Ectodermal cell (in vitro differentiated cells): Measurements from ENCODE around the gene RABGAP1L.

ENCODE experiments used
- H3K27ac ChIP-seq: 2 replicates; pipeline ENCODE4 v1.7.0; 2013; ENCODE audit warnings: mild to moderate bottlenecking, low read depth, low read length; ENCODE audit not compliant: insufficient read depth, poor library complexity, severe bottlenecking
- H3K27me3 ChIP-seq: 2 replicates; pipeline ENCODE4 v1.7.0; 2013; ENCODE audit warnings: mild to moderate bottlenecking, low read length; ENCODE audit not compliant: insufficient read depth, control insufficient read depth, poor library complexity, severe bottlenecking
- H3K36me3 ChIP-seq: one replicate; pipeline ENCODE4 v1.7.0; 2013; ENCODE audit warnings: low read length; ENCODE audit not compliant: control insufficient read depth, insufficient read depth
- H3K4me1 ChIP-seq: one replicate; pipeline ENCODE4 v1.7.0; 2013; ENCODE audit warnings: low read length; ENCODE audit not compliant: control insufficient read depth, insufficient read depth
- H3K4me3 ChIP-seq: 2 replicates; pipeline ENCODE4 v1.7.0; 2013; ENCODE audit warnings: low read depth, low read length, control low read depth; ENCODE audit not compliant: insufficient read depth
- H3K9me3 ChIP-seq: 2 replicates; pipeline ENCODE4 v1.7.0; 2013; ENCODE audit warnings: mild to moderate bottlenecking, low read length, moderate library complexity; ENCODE audit not compliant: control insufficient read depth
- WGBS, 2 experiments: methylation state at CpG; one replicate each; pipeline ENCODE4 v1.1.7; 2013; ENCODE audit warnings: missing lambda C conversion rate in 2 of 2; 5-methylcytosine and 5-hydroxymethylcytosine counted together

Gene RABGAP1L

DNA sequence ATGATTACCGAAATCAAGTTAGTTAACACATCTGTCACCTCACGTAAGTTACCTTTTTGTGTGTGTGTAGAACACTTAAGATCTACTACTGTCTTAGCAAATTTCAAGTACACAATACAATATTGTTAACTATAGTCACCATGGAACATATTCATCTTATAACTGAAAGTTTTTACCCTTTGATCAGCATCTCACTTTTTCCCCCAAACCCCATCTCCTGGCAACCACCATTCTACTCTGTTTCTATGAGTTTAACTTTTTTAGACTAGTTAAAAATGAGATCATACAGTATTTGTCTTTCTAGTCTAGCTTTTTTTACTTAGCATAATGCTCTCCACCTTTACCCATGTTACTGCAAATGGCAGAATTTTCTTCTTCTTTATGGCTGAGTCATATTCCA lies 124.7 kb downstream of the RABGAP1L start:
- Histone ChIP-seq H3K9me3 (no peaks in the 10 kb centered on the region), H3K36me3 (no peaks in the 10 kb centered on the region), H3K4me3 (no peak overlapping the region), H3K4me1 (no peaks in the 10 kb centered on the region), H3K27me3 (no peaks in the 10 kb centered on the region), H3K27ac (no peak overlapping the region)
- WGBS, 2 experiments: 80 to 95% methylated on average over 1 to 2 of the region's 2 CpGs

GRCh38 chr1:174286042-174286441 lies 126.7 kb downstream of the RABGAP1L start:
- 88 to 94% methylated on average over 1 of the region's 1 CpG for WGBS, 2 experiments

GRCh38 chr1:174289644-174290310 lies 130.5 kb downstream of the RABGAP1L start:
- no peaks in the 10 kb centered on the region for H3K4me1 ChIP-seq
- no peak overlapping the region for H3K27ac ChIP-seq
- no peaks in the 10 kb centered on the region for H3K9me3 ChIP-seq
- no peak overlapping the region for H3K4me3 ChIP-seq
- no peaks in the 10 kb centered on the region for H3K36me3 ChIP-seq
- 63 to 73% methylated on average over 2 of the region's 2 CpGs for WGBS, 2 experiments
- no peaks in the 10 kb centered on the region for H3K27me3 ChIP-seq

More at GRCh38 chr1:174286042-174286441, 126.7 kb downstream of the RABGAP1L start:
- Histone ChIP-seq H3K9me3 (no peaks in the 10 kb centered on the region), H3K27ac (no peak overlapping the region), H3K4me1 (no peaks in the 10 kb centered on the region), H3K4me3 (no peak overlapping the region), H3K36me3 (no peaks in the 10 kb centered on the region), H3K27me3 (no peaks in the 10 kb centered on the region)

- H3K4me3 ChIP-seq: no peak overlapping the region
- H3K9me3 ChIP-seq: no peaks in the 10 kb centered on the region
- no peak overlapping the region for H3K27ac ChIP-seq
- H3K27me3 ChIP-seq: no peaks in the 10 kb centered on the region
- no peaks in the 10 kb centered on the region for H3K36me3 ChIP-seq
- no peaks in the 10 kb centered on the region for H3K4me1 ChIP-seq
Observed at GRCh38 chr1:174291059-174291458, 131.7 kb downstream of the RABGAP1L start.

- 95 to 98% methylated on average over 4 of the region's 4 CpGs for WGBS, 2 experiments
- no peak overlapping the region for H3K27ac ChIP-seq
- no peaks in the 10 kb centered on the region for H3K4me1 ChIP-seq
- H3K27me3 ChIP-seq: no peaks in the 10 kb centered on the region
- no peak overlapping the region for H3K4me3 ChIP-seq
- H3K9me3 ChIP-seq: no peaks in the 10 kb centered on the region
- no peaks in the 10 kb centered on the region for H3K36me3 ChIP-seq
Observed at GRCh38 chr1:174296309-174296708, 137.0 kb downstream of the RABGAP1L start.

DNA sequence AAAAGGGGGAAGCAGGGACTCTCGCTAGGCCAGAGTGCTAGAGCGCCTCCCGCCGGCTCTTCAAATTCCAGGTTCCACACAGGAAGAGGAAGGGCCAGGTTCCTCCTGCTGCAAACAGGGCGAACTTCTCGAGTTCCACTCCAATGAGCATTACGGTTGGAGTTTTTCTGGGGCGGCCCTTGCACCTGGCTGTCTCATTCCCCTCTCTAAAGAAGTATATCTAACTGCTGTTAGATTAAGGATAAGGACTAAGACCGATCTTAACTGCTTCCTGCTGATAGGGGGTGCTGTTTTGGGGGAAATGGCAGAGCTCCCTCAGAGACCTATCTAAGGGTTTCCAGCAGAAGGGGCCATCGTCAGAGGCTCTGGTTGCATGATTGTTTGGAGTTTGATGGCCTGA lies 138.0 kb downstream of the RABGAP1L start:
- Histone ChIP-seq H3K36me3 (no peaks in the 10 kb centered on the region), H3K9me3 (peaks cover 5% of the 10 kb centered on the region), H3K4me3 (no peak overlapping the region), H3K4me1 (no peaks in the 10 kb centered on the region), H3K27ac (no peak overlapping the region), H3K27me3 (no peaks in the 10 kb centered on the region)
- 82 to 87% methylated on average over 10 of the region's 10 CpGs for WGBS, 2 experiments

GRCh38 chr1:174301295-174302077 lies 142.2 kb downstream of the RABGAP1L start:
- H3K36me3 ChIP-seq: no peaks in the 10 kb centered on the region
- no peaks in the 10 kb centered on the region for H3K4me1 ChIP-seq
- no peak overlapping the region for H3K27ac ChIP-seq
- WGBS, 2 experiments: 80 to 88% methylated on average over 5 of the region's 5 CpGs
- no peaks in the 10 kb centered on the region for H3K27me3 ChIP-seq
- peaks cover 5% of the 10 kb centered on the region for H3K9me3 ChIP-seq
- H3K4me3 ChIP-seq: no peak overlapping the region

DNA sequence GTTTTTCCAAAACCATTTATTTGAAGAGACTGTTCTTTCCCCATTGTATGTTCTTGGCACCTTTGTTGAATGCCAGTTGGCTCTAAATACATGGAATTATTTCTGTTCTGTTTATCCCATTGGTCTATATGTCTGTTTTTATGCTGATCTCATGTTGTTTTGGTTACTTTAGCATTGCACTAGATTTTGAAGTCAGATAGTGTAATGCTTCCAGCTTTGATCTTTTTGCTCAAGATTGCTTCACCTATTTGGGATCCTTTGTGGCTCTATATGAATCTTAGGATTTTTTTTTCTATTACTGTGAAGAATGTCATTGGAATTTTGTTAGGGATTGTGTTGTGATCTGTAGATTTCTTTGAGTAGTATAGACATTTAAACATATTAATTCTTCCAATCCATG lies 149.3 kb downstream of the RABGAP1L start:
- no peaks in the 10 kb centered on the region for H3K4me1 ChIP-seq
- no peak overlapping the region for H3K4me3 ChIP-seq
- H3K36me3 ChIP-seq: no peaks in the 10 kb centered on the region
- H3K27ac ChIP-seq: no peak overlapping the region
- H3K9me3 ChIP-seq: no peaks in the 10 kb centered on the region
- no peaks in the 10 kb centered on the region for H3K27me3 ChIP-seq

DNA sequence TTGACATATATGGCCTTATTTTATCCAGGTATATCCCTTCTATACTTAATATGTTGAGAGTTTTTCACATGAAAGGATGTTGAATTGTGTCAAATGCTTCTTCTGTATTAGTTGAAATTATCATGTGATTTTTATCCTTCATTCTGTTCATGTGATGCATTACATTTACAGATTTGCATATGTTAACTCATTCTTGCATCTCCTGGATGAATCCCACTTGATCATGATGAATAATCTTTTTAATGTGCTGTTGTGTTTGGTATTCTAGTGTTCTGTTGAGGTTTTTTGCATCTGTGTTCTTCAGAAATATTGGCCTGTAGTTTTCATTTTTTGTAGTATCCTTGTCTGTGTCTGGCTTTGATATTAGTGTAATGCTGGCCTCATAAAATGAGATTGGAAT lies 150.2 kb downstream of the RABGAP1L start:
- Histone ChIP-seq H3K27me3 (no peaks in the 10 kb centered on the region), H3K4me1 (no peaks in the 10 kb centered on the region), H3K9me3 (no peaks in the 10 kb centered on the region), H3K36me3 (no peaks in the 10 kb centered on the region), H3K27ac (no peak overlapping the region), H3K4me3 (no peak overlapping the region)

DNA sequence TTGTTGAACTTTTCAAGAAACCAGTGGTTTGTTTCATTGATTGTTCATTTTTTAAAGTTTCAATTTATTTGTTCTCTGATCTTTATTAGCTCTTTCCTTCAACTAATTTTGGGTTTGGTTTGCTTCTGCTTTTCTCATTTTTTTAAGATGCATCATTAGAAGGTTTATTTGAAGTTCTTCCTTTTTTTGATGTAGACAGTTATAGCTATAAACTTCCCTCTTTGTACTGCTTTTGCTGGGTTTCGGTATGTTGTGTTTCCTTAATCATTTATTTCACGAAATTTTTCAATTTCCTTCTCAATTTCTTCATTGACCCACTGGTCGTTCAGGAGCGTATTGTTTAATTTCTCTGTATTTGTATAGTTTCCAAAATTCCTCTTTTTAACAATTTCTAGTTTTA lies 155.1 kb downstream of the RABGAP1L start:
- no peaks in the 10 kb centered on the region for H3K9me3 ChIP-seq
- H3K4me1 ChIP-seq: no peaks in the 10 kb centered on the region
- H3K27ac ChIP-seq: no peak overlapping the region
- H3K36me3 ChIP-seq: no peaks in the 10 kb centered on the region
- no peaks in the 10 kb centered on the region for H3K27me3 ChIP-seq
- WGBS, 2 experiments: 100% methylated on average over 1 to 2 of the region's 4 CpGs
- no peak overlapping the region for H3K4me3 ChIP-seq
